ENCODE measurements around the gene IFNA5.

The IFNA5 gene

GRCh38 chr9:21320465-21320864 is 15.4 kb upstream of the IFNA5 start:
- Histone ChIP-seq H3K9ac (ENCODE audit: low read length) (no peak overlapping the region), H3K27me3 (ENCODE audit: control insufficient read depth, insufficient read depth, low read length) (no peaks in the 10 kb centered on the region), H3K4me1 (ENCODE audit: control insufficient read depth, insufficient read depth, low read length) (no peaks in the 10 kb centered on the region), H3K36me3 (ENCODE audit: control insufficient read depth, insufficient read depth, low read length) (peaks cover 4% of the 10 kb centered on the region), H3K27ac (ENCODE audit: low read depth, low read length) (no peak overlapping the region), H3K4me3 (ENCODE audit: low read length) (no peak overlapping the region)

DNA sequence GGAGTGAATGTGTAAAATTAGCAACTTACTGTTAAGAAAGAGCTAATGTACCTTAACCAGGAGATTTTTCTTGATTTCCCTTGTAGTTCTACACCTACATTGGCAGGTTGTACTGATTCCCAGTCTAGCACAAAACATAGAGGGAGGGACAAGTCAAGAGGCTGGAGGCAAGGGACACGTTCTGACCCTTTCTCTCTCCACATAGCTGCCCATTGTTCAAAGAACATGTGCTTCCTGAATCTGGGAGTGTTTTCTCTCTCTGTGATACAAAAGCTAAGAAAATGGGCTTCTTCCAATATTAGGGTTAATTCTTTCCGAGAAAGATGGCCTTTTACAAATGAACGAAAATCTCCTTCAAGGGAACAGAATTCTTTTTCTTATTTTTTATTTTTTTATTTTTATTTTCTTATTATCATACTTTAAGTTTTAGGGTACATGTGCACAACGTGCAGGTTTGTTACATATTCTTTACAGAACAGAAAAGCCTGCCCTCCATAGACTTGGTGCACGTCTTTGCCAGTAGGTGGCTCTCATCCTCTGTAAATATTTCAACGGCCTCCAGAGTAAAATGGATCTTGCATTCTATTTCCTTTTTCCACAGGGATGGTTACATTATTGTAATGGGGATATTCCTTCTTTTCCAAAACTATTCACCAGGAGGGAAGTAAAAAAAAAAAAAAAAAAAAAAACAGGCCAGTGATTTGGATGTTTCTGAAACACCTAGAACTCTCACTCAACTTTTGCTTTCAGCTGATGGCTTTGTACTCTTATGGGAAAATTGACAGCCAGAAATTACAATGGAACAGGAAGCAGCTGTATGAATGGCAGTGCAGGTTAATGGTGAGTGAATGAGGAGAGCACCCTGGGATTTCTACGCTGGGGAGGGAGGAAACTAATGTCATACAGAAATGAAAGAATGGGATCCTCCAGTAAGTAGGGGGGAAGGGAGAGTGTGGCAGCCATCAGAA is 13.1 kb upstream of the IFNA5 start:
- no peaks in the 10 kb centered on the region for H3K4me1 ChIP-seq (ENCODE audit: control insufficient read depth, insufficient read depth, low read length)
- H3K27ac ChIP-seq (ENCODE audit: low read depth, low read length) = no peak overlapping the region
- no peaks in the 10 kb centered on the region for H3K27me3 ChIP-seq (ENCODE audit: control insufficient read depth, insufficient read depth, low read length)
- no peak overlapping the region for H3K4me3 ChIP-seq (ENCODE audit: low read length)
- H3K9ac ChIP-seq (ENCODE audit: low read length) = no peak overlapping the region
- H3K36me3 ChIP-seq (ENCODE audit: control insufficient read depth, insufficient read depth, low read length) = no peaks in the 10 kb centered on the region

DNA sequence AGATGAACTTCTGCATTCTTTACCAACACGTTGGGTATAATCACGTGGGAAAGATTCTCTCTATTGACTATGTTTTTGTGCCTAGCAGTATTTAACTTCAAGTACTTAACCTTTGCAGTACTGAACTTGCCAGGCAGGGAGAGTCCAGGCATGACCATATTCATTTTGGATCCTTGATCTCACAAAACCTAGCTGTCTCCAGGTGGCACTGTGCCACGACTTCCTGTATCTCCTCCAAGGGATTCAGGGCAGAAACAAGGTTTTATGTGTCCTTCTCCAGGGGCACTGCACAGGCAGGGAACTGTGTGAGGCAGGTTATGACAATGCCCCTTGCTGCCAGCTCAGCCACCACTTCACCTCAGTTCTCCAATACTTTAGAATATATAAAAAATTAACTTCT is 11.7 kb upstream of the IFNA5 start:
- Histone ChIP-seq H3K27me3 (ENCODE audit: control insufficient read depth, insufficient read depth, low read length) (no peaks in the 10 kb centered on the region), H3K27ac (ENCODE audit: low read depth, low read length) (no peak overlapping the region), H3K4me1 (ENCODE audit: control insufficient read depth, insufficient read depth, low read length) (no peaks in the 10 kb centered on the region), H3K4me3 (ENCODE audit: low read length) (no peak overlapping the region), H3K9ac (ENCODE audit: low read length) (no peak overlapping the region), H3K36me3 (ENCODE audit: control insufficient read depth, insufficient read depth, low read length) (no peaks in the 10 kb centered on the region)

DNA sequence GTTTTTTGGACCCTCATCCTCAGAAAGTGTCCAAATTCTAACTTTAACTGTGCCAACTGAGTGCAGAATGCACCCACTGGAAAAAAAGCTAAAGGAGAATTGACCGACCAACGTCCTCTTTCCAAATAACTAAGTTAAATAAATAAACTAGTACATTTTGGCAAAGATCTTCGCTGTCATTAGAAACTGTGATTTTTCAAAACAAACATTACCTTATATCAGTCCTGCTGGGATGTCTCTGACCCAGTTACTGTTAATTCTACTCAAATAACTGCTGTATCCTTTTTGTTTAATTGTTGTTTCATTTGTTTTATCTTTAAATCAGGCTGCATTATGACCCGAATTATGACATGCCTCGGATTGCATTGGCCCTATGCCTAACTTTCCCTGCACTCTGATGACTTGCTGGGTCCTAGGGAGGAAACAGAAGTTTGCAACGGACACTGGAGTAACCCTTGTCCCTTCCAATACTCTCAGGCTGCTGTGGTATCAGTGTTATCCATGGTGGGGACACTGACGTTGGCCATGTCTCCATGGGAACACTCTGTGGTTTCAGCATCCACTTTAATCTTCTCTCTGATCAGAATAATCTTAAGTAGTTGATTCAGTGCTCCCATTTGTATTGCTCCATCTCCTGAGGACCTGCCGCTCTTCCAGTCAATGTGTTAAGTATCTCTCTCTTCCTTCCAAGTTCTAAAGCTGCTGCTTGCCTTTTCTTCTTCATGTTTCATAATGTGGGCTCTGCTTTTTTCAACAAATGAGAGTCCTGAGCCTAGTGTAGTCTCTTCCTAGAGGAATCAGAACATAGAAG is 11.1 kb upstream of the IFNA5 start:
- no peaks in the 10 kb centered on the region for H3K4me1 ChIP-seq (ENCODE audit: control insufficient read depth, insufficient read depth, low read length)
- no peaks in the 10 kb centered on the region for H3K27me3 ChIP-seq (ENCODE audit: control insufficient read depth, insufficient read depth, low read length)
- H3K27ac ChIP-seq (ENCODE audit: low read depth, low read length) = no peak overlapping the region
- no peak overlapping the region for H3K9ac ChIP-seq (ENCODE audit: low read length)
- no peak overlapping the region for H3K4me3 ChIP-seq (ENCODE audit: low read length)
- no peaks in the 10 kb centered on the region for H3K36me3 ChIP-seq (ENCODE audit: control insufficient read depth, insufficient read depth, low read length)

- Histone ChIP-seq H3K27me3 (ENCODE audit: control insufficient read depth, insufficient read depth, low read length) (no peaks in the 10 kb centered on the region), H3K4me1 (ENCODE audit: control insufficient read depth, insufficient read depth, low read length) (no peaks in the 10 kb centered on the region), H3K36me3 (ENCODE audit: control insufficient read depth, insufficient read depth, low read length) (no peaks in the 10 kb centered on the region), H3K27ac (ENCODE audit: low read depth, low read length) (no peak overlapping the region), H3K9ac (ENCODE audit: low read length) (no peak overlapping the region), H3K4me3 (ENCODE audit: low read length) (no peak overlapping the region)
Observed at GRCh38 chr9:21314152-21314551, 9.0 kb upstream of the IFNA5 start.

- H3K9ac ChIP-seq (ENCODE audit: low read length) = no peak overlapping the region
- no peaks in the 10 kb centered on the region for H3K4me1 ChIP-seq (ENCODE audit: control insufficient read depth, insufficient read depth, low read length)
- no peaks in the 10 kb centered on the region for H3K36me3 ChIP-seq (ENCODE audit: control insufficient read depth, insufficient read depth, low read length)
- H3K27ac ChIP-seq (ENCODE audit: low read depth, low read length) = no peak overlapping the region
- H3K4me3 ChIP-seq (ENCODE audit: low read length) = no peak overlapping the region
- no peaks in the 10 kb centered on the region for H3K27me3 ChIP-seq (ENCODE audit: control insufficient read depth, insufficient read depth, low read length)
Observed at GRCh38 chr9:21311889-21312288, 6.8 kb upstream of the IFNA5 start.

DNA sequence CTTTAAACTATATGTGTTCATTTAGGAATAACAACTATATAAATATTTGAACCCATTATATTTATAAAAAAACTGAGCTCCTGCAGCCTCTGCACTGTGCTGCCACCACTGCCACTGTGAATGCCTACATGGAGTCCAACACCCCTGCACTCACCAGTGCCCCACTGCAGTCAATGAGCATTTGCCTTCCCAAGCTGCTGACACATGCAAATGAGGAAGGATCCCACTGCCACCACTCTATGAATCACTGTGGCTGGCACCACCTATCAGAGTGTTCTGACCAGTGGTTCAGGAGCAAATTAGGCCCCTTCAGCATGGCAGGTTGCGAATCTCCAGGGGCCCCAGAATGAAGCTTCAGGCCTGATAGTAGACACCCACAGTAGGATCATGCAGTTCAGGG is 9.1 kb downstream of the IFNA5 start:
- H3K4me1 ChIP-seq (ENCODE audit: control insufficient read depth, insufficient read depth, low read length) = no peaks in the 10 kb centered on the region
- H3K27ac ChIP-seq (ENCODE audit: low read depth, low read length) = no peak overlapping the region
- H3K9ac ChIP-seq (ENCODE audit: low read length) = no peak overlapping the region
- H3K36me3 ChIP-seq (ENCODE audit: control insufficient read depth, insufficient read depth, low read length) = no peaks in the 10 kb centered on the region
- no peak overlapping the region for H3K4me3 ChIP-seq (ENCODE audit: low read length)
- no peaks in the 10 kb centered on the region for H3K27me3 ChIP-seq (ENCODE audit: control insufficient read depth, insufficient read depth, low read length)

GRCh38 chr9:21294904-21295538 is 10.1 kb downstream of the IFNA5 start:
- no peaks in the 10 kb centered on the region for H3K36me3 ChIP-seq (ENCODE audit: control insufficient read depth, insufficient read depth, low read length)

GRCh38 chr9:21294364-21294774 is 10.7 kb downstream of the IFNA5 start:
- H3K9ac ChIP-seq (ENCODE audit: low read length) = no peak overlapping the region
- no peaks in the 10 kb centered on the region for H3K4me1 ChIP-seq (ENCODE audit: control insufficient read depth, insufficient read depth, low read length)
- H3K36me3 ChIP-seq (ENCODE audit: control insufficient read depth, insufficient read depth, low read length) = no peaks in the 10 kb centered on the region
- no peak overlapping the region for H3K4me3 ChIP-seq (ENCODE audit: low read length)
- H3K27ac ChIP-seq (ENCODE audit: low read depth, low read length) = no peak overlapping the region
- H3K27me3 ChIP-seq (ENCODE audit: control insufficient read depth, insufficient read depth, low read length) = no peaks in the 10 kb centered on the region

More at GRCh38 chr9:21294904-21295538, 10.1 kb downstream of the IFNA5 start:
- Histone ChIP-seq H3K27ac (ENCODE audit: low read depth, low read length) (no peak overlapping the region), H3K9ac (ENCODE audit: low read length) (no peak overlapping the region), H3K4me1 (ENCODE audit: control insufficient read depth, insufficient read depth, low read length) (no peaks in the 10 kb centered on the region), H3K27me3 (ENCODE audit: control insufficient read depth, insufficient read depth, low read length) (no peaks in the 10 kb centered on the region), H3K4me3 (ENCODE audit: low read length) (no peak overlapping the region)

DNA sequence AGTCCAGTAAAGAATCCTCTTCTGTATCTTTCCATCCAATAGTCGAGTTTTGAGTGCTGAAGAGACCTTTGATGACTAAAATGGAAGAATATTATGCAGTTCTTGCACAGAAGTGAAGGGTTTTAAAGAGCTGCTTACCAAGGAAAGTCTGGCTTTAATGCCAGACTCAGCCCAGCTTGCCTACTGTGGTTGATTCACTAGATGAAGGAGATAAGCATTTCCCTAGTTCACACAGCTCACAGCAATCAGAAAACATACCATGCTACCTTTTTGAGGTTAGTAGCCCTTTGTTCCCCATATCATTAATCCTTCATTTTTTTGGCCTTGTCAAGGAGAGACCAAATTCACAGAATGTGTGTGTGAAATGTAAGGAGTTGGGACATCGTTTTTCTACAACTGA is 15.3 kb downstream of the IFNA5 start:
- Histone ChIP-seq H3K27me3 (ENCODE audit: control insufficient read depth, insufficient read depth, low read length) (no peaks in the 10 kb centered on the region), H3K9ac (ENCODE audit: low read length) (no peak overlapping the region), H3K4me1 (ENCODE audit: control insufficient read depth, insufficient read depth, low read length) (no peaks in the 10 kb centered on the region), H3K4me3 (ENCODE audit: low read length) (no peak overlapping the region), H3K27ac (ENCODE audit: low read depth, low read length) (no peak overlapping the region), H3K36me3 (ENCODE audit: control insufficient read depth, insufficient read depth, low read length) (no peaks in the 10 kb centered on the region)

DNA sequence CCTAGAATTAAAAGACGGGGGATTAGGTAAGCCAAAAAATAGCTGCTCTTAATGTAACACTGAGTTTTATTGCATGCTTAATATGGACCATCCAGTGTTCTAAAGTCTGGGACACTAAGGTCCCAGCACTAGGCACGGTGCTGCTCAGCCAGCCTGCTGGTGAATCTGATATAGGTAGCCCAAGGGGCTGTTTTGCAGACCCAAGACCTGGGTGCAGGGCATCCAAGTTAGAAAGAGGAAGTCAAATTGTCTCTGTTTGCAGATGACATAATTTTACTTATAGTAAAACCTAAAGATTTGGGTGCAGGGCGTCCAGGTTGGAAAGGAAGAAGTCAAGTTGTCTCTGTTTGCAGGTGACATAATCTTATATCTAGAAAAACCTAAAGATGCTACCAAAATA is 17.8 kb downstream of the IFNA5 start:
- Histone ChIP-seq H3K27ac (ENCODE audit: low read depth, low read length) (no peak overlapping the region), H3K27me3 (ENCODE audit: control insufficient read depth, insufficient read depth, low read length) (no peaks in the 10 kb centered on the region), H3K36me3 (ENCODE audit: control insufficient read depth, insufficient read depth, low read length) (no peaks in the 10 kb centered on the region), H3K9ac (ENCODE audit: low read length) (no peak overlapping the region), H3K4me3 (ENCODE audit: low read length) (no peak overlapping the region), H3K4me1 (ENCODE audit: control insufficient read depth, insufficient read depth, low read length) (no peaks in the 10 kb centered on the region)

DNA sequence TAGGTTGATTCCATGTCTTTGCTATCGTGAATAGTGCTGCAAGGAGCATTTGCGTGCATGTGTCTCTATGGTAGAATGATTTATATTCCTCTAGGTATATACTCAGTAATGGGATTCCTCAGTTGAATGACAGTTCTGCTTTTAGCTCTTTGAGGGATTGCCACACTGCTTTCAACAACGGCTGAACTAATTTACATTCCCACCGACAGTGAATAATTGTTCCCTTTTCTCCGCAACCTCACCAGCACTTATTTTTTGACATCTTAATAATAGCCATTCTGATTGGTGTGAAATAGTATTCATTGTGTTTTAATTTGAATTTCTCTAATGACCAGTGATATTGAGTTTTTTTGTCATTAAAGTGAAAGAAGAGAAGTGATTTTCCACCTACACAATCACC is 18.5 kb downstream of the IFNA5 start:
- Histone ChIP-seq H3K27me3 (ENCODE audit: control insufficient read depth, insufficient read depth, low read length) (no peaks in the 10 kb centered on the region), H3K27ac (ENCODE audit: low read depth, low read length) (no peak overlapping the region), H3K4me1 (ENCODE audit: control insufficient read depth, insufficient read depth, low read length) (no peaks in the 10 kb centered on the region), H3K9ac (ENCODE audit: low read length) (no peak overlapping the region), H3K36me3 (ENCODE audit: control insufficient read depth, insufficient read depth, low read length) (no peaks in the 10 kb centered on the region), H3K4me3 (ENCODE audit: low read length) (no peak overlapping the region)

Measured in rectal smooth muscle tissue (tissue), 1 donor.